Keratinocyte (primary cell): ENCODE results near the gene NT5DC3. TPM values are rescaled to one million over a fixed set of nuclear protein-coding genes. Genes with fewer than 3 reads are reported as not detected.

Experiments
- DNase-seq: peaks from one replicate; pipeline ENCODE4 v3.0.0-alpha.2; 2011; ENCODE audit warnings: low read depth, missing footprints, low spot score
- FAIRE-seq: peaks from 2 replicates; lab custom pipeline; 2011; peaks lifted over from hg19 to GRCh38; lab: Jason Lieb, UNC
- H2AFZ ChIP-seq: 2 replicates; pipeline ENCODE4 v1.6.0; 2012; ENCODE audit warnings: low read length, control low read depth, inconsistent platforms; ENCODE audit not compliant: control insufficient read depth
- H3K27ac ChIP-seq: 2 replicates; pipeline ENCODE4 v1.5.1; 2011; ENCODE audit warnings: low read length; ENCODE audit not compliant: control insufficient read depth, insufficient read depth
- H3K27me3 ChIP-seq: 3 replicates; pipeline ENCODE4 v1.6.0; 2011; ENCODE audit warnings: low read length; ENCODE audit not compliant: control insufficient read depth, insufficient read depth; ENCODE audit errors: extremely low read depth
- H3K36me3 ChIP-seq, 2 experiments: 2 replicates in 1 of 2; 3 replicates in 1 of 2; pipeline ENCODE4 v1.5.1; 2011; ENCODE audit warnings: low read length in 2 of 2, mild to moderate bottlenecking in 1 of 2; ENCODE audit not compliant: control insufficient read depth in 2 of 2, insufficient read depth in 2 of 2; ENCODE audit errors: extremely low read depth in 1 of 2
- H3K4me1 ChIP-seq: 3 replicates; pipeline ENCODE4 v1.5.1; 2011; ENCODE audit warnings: low read length; ENCODE audit not compliant: control insufficient read depth, insufficient read depth; ENCODE audit errors: extremely low read depth
- H3K4me2 ChIP-seq: 3 replicates; pipeline ENCODE4 v1.6.0; 2011; ENCODE audit warnings: low read depth, low read length; ENCODE audit not compliant: control insufficient read depth, insufficient read depth; ENCODE audit errors: extremely low read depth
- H3K4me3 ChIP-seq, 3 experiments: fragments of 200-600 bp in 1 of 3; sonication (generic) in 1 of 3; 2 replicates in 2 of 3; 3 replicates in 1 of 3; pipeline ENCODE4 v1.5.1; 2011 to 2016; ENCODE audit warnings: low read length in 3 of 3, mild to moderate bottlenecking in 3 of 3, control low read depth in 2 of 3, inconsistent platforms in 1 of 3, low read depth in 1 of 3, mixed read lengths in 1 of 3, mixed run types in 1 of 3, moderate library complexity in 1 of 3; ENCODE audit not compliant: control insufficient read depth in 2 of 3, insufficient read depth in 2 of 3; ENCODE audit errors: extremely low read depth in 1 of 3
- H3K79me2 ChIP-seq: 2 replicates; pipeline ENCODE4 v1.6.0; 2012; ENCODE audit warnings: low read length; ENCODE audit not compliant: control insufficient read depth, insufficient read depth
- H3K9ac ChIP-seq: 3 replicates; pipeline ENCODE4 v1.6.0; 2011; ENCODE audit warnings: low read length; ENCODE audit not compliant: control insufficient read depth, insufficient read depth; ENCODE audit errors: extremely low read depth
- H3K9me1 ChIP-seq: 3 replicates; pipeline ENCODE4 v1.6.0; 2011; ENCODE audit warnings: low read length; ENCODE audit not compliant: control insufficient read depth, insufficient read depth; ENCODE audit errors: extremely low read depth
- H3K9me3 ChIP-seq: 2 replicates; pipeline ENCODE4 v1.5.1; 2012; ENCODE audit warnings: low read depth, low read length; ENCODE audit not compliant: control insufficient read depth
- H4K20me1 ChIP-seq: 3 replicates; pipeline ENCODE4 v1.6.0; 2011; ENCODE audit warnings: low read length; ENCODE audit not compliant: control insufficient read depth, insufficient read depth; ENCODE audit errors: extremely low read depth
- CTCF ChIP-seq, 3 experiments: IDR thresholded peaks in 1 of 3; conservative IDR thresholded peaks in 1 of 3; optimal IDR thresholded peaks in 1 of 3; 2 replicates in 2 of 3; 3 replicates in 1 of 3; pipeline versions ENCODE3 to v1.5.1; 2011; ENCODE audit warnings: low read length in 3 of 3, mild to moderate bottlenecking in 3 of 3, moderate library complexity in 2 of 3, control low read depth in 1 of 3, inconsistent platforms in 1 of 3; ENCODE audit not compliant: insufficient read depth in 2 of 3; ENCODE audit errors: extremely low read depth in 1 of 3
- EZH2 ChIP-seq: IDR thresholded peaks from one replicate; pipeline ENCODE4 v1.6.1; 2012; ENCODE audit warnings: inconsistent platforms, mild to moderate bottlenecking, low read length, moderate library complexity
- dilution Hi-C: fragments of 300-500 bp; cut with MboI; formaldehyde crosslinking; loops from one replicate; pipeline ENCODE4 v1.7.0; 2020; ENCODE audit warnings: low sequenced_read_pairs; ENCODE audit not compliant: extremely low pct_ligation_motif_present
- polyA plus RNA-seq, 5 experiments: library from polyadenylated mRNA; depleted of rRNA in 3 of 5; stranded (reverse) in 3 of 5; stranded (forward) in 1 of 5; unstranded in 1 of 5; fragments of >200 nt; gene quantifications; 1 replicate in 1 of 5; 2 replicates in 3 of 5; 3 replicates in 1 of 5; pipeline versions ENCODE4 v1.2.1 to v1.2.3, GENCODE V29; 2011 to 2012; ENCODE audit warnings: missing spikeins in 2 of 5, low read depth in 1 of 5, low replicate concordance in 1 of 5

The NT5DC3 gene
- polyA plus RNA-seq, 1 donor (not counting 4 experiments of a cell fraction or from before 2014, with no cell fraction given), result 12.8 TPM

- H3K4me1 ChIP-seq, result peaks cover 9% of the 10 kb centered on the region
- no peaks in the 10 kb centered on the region for H3K27me3 ChIP-seq
- H3K4me3 ChIP-seq, result no peak overlapping the region
- no peak overlapping the region for H3K9ac ChIP-seq
- DNase-seq (no peak), FAIRE-seq (no peak)
- H3K27ac ChIP-seq, result no peak overlapping the region
- peaks cover 17 to 23% of the 10 kb centered on the region in 2 experiments for H3K36me3 ChIP-seq
- no peak overlapping the region for H2AFZ ChIP-seq
- dilution Hi-C loops, result no loop called here
- no peak for TF ChIP-seq EZH2
- TF ChIP-seq CTCF (optimal IDR thresholded peaks at IDR 0.05 in 1 of 3, IDR thresholded peaks at IDR 0.05 in 1 of 3, conservative IDR thresholded peaks at IDR 0.05 in 1 of 3; ENCODE audit: extremely low read depth in 1 of 3, insufficient read depth in 2 of 3, low read length in 3 of 3), result no peak
- peaks cover 78% of the 10 kb centered on the region for H3K79me2 ChIP-seq
- H3K9me3 ChIP-seq, result peaks cover 2% of the 10 kb centered on the region
- H4K20me1 ChIP-seq, result no peaks in the 10 kb centered on the region
- H3K4me2 ChIP-seq, result no peak overlapping the region
- peaks cover 2% of the 10 kb centered on the region for H3K9me1 ChIP-seq
Observed at GRCh38 chr12:103817791-103818190, 23.2 kb downstream of the NT5DC3 start.

GRCh38 chr12:103816663-103817062, 24.4 kb downstream of the NT5DC3 start:
- peaks cover 2% of the 10 kb centered on the region for H3K9me1 ChIP-seq
- peaks cover 74% of the 10 kb centered on the region for H3K79me2 ChIP-seq
- dilution Hi-C loops, result no loop called here
- H2AFZ ChIP-seq, result no peak overlapping the region
- no peak for FAIRE-seq
- no peaks in the 10 kb centered on the region for H4K20me1 ChIP-seq
- peaks cover under 1% of the 10 kb centered on the region for H3K4me1 ChIP-seq
- no peak overlapping the region for H3K9ac ChIP-seq
- peaks cover 2% of the 10 kb centered on the region for H3K9me3 ChIP-seq
- no peak for DNase-seq
- no peak overlapping the region for H3K4me3 ChIP-seq
- no peaks in the 10 kb centered on the region for H3K27me3 ChIP-seq
- H3K36me3 ChIP-seq, result peaks cover 21 to 23% of the 10 kb centered on the region in 2 experiments
- H3K4me2 ChIP-seq, result no peak overlapping the region
- H3K27ac ChIP-seq, result no peak overlapping the region
- no peak for TF ChIP-seq CTCF (optimal IDR thresholded peaks at IDR 0.05 in 1 of 3, IDR thresholded peaks at IDR 0.05 in 1 of 3, conservative IDR thresholded peaks at IDR 0.05 in 1 of 3; ENCODE audit: extremely low read depth in 1 of 3, insufficient read depth in 2 of 3, low read length in 3 of 3)
- no peak for TF ChIP-seq EZH2
